Frontal cortex (tissue), 4 donors: ENCODE measurements around the gene MORN1. TPM values are rescaled to one million over a fixed set of nuclear protein-coding genes. Genes with fewer than 3 reads are reported as not detected.
A peak's percentile ranks its signal among the peaks of the same experiment; 100 is the strongest.
"Not testable (repeated sequence)": the region's sequence is repeated elsewhere in the genome, so short reads cannot be mapped to it uniquely, and the experiment has no call there.

Experiments used
- DNase-seq, 2 donors: peaks; one replicate each; pipeline ENCODE4 v3.0.0; 2012; ENCODE audit warnings: low spot score in 2 of 2
- FAIRE-seq: peaks from 2 replicates; lab custom pipeline; 2012; peaks lifted over from hg19 to GRCh38; lab: Jason Lieb, UNC
- total RNA-seq: library from RNA; depleted of rRNA; stranded (reverse); fragments of >200 nt; gene quantifications from one replicate; pipeline ENCODE4 v1.2.3, GENCODE V29; 2014
- donor health status: control.
- donor health status: control.
- donor health status: control.

MORN1 gene
- total RNA-seq, 1 donor from 2014 or later: 11.0 TPM

DNA sequence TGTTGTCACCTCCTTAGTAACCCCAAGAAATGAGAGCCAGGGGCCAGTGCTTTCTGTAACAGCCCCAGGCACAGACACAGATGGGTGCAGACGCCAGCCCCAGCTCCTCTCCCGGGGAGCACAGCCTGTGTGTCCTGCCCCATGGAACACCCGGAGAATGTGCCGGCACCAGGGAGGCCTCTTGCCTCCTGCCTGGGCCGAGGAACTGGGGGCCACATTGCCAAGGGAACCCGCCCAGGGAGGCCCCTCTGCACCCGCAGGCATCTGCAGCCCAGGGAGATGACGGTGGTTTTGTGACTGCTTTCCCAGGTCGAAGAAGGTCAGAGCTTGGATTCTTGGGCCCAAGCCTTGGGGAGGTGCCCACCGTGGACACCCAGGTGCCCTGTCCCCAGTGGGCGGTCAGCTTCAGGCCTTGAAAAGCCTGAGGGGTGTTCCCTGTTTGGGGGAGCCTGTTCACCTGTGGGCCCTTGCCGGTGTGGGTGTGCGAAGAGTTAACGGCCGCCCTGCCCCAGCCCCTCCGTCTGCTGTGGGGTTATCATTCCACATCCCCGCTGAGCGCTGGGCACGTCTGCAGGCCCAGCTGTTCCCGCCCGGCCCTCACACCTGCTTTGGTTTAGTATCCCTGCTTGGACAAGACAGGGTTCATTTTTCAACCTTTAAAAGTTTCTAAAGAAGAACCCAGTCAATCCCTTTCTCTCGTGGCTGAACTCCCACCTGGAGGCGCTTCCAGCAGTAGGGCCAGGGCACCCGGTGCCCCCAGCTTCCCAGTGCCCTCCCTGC, 62.5 kb downstream of the MORN1 start:
- DNase-seq (no peak), FAIRE-seq (no peak)

DNA sequence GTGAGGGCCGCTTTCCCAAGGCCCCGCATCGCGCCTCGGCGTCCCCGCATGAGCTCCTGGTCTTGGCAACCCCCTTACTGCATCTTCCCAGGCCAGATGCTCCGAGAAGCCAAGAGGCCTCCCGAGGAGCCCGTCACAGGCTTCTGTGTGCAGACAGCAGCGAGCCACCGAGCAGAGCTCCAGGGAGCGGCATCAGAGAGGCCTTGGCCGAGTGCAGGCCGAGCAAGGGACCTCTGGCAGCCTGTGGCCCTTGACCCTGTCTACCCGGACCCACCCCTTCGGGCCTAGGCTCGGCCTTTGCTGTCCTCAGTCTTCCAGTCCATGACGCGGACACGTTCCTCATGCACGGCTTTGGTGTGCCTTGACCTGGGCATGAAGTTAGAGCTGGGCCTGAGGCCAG, 63.5 kb downstream of the MORN1 start:
- no peak for FAIRE-seq
- no peak for DNase-seq

DNA sequence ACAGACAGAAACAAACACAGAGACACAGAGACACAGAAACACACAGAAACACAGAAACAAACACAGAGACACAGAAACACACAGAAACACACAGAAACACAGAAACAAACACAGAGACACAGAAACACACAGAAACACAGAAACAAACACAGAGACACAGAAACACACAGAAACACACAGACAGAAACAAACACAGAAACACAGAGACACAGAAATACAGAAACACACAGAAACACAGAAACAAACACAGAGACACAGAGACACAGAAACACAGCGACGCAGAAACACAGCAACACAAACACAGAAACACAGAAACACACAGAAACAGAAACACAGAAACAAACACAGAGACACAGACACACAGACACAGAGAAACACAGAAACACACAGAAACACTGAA, 64.2 kb downstream of the MORN1 start:
- peak; percentile 28 for FAIRE-seq
- DNase-seq: not testable (repeated sequence)

DNA sequence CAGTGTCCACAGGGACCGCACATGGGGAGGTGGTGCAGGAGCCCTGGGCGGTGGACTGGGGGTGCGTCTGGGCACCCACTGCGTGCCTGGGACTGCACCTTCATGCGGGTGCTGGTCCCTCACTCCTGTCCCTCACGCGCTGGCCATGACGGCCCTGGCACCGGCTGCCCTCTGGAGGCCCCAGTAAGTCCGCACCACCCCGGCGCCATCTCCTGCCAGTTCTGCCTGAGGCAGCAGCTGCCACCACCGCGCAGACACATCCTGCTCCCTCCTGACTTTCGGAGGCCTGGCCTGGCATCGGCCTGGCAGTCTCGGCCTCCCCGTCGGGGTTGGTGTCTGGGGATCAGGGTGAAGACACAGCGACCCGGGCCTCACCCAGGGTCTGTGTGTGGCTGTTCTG, 64.8 kb downstream of the MORN1 start:
- DNase-seq (no peak), FAIRE-seq (no peak)

DNA sequence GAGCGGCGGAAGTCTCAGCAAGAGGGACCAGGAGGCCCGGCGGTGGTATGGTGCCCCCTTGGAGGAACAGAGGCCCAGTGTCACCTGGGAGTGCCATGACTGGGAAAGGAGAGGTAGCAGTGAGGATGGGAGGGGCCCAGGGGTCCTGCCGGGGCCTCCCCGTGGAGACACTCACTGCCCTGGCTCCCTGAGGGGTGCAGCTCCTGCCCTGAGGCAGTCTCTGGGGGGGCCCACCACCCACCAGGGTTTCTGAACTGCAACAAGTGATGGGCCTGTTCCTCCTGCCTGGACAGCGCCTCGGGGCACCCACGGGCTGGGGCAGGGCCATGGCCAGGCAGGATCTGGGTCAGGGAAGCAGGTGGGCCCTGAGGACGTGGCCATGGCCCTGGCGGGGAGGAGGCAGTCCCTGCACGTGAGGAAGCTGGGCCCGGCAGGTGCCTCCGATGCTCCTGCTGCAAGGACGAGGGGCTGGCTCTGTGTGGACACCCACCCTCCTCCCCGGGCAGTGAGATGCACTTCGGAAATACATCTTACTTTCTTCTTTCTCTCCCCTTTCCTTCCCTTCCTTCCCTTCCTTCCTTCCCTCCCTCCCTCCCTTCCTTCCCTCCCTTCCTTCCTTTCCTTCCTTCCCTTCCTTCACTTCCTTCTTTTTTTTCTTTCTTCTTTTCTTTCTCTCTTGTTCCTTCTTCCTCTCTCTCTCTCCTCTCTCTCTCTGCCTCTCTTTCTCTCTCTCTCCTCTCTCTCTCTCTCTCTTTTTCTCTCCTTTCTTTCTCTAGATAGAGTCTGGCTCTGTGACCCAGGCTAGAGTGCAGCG, 66.6 kb downstream of the MORN1 start:
- no peak for DNase-seq
- FAIRE-seq: no peak

DNA sequence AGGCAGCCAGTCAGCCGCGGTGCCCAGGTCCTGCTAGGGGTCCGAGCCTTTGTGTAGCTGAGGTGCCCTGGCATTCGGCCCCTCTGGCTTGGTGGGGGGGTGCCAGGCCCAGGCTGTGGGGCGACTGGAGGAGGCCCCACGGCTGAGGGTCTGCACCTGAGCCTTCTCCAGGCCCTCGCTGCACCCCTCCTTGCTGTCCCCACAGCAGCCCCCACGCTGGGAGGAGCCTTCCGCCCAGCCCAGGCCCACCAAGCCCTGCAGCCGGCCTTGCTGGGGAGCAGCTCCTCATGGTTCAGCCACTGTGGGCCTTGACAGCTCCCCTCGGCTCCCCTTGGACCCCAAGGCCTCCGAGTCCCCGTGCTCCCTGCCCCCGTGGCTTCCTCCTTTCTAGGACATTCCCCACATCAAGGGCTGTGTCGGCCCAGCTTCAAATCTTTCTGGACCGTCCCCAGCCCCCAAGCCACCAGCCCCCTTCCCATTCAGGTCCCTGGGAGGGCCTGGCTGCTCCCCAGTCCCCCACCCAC, 67.8 kb downstream of the MORN1 start:
- DNase-seq (no peak), FAIRE-seq (no peak)

DNA sequence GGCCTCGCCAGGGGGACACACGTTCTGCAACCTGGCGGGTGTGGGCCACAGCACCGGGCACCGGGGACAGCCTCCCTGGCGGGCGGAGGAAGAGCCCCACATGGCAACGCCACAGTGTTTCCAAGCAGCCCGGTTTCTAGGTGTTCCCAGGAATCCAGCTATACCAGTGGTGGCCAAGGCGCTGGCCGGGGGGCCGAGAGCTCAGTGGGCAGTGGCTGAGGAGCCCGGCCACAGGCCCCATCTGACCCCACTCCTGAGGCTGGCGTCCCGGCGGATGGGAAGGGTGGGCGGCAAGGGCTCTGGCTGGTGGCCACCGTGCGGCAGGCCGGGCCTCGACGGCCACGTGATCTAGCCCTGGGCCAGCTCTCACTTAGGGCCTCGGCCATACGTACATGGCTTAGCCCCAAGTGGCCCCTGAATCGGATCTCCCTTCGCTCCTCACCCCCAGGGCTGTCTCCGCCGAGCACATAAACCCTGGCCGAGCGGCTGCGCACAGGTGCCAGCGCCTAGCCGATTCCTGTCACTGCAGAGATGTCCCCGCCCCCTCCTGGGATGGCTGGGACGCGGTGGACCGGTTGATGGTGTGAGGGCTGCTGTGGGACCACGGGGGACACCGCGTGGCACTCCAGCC, 68.7 kb downstream of the MORN1 start:
- FAIRE-seq (no peak), DNase-seq (no peak)

DNA sequence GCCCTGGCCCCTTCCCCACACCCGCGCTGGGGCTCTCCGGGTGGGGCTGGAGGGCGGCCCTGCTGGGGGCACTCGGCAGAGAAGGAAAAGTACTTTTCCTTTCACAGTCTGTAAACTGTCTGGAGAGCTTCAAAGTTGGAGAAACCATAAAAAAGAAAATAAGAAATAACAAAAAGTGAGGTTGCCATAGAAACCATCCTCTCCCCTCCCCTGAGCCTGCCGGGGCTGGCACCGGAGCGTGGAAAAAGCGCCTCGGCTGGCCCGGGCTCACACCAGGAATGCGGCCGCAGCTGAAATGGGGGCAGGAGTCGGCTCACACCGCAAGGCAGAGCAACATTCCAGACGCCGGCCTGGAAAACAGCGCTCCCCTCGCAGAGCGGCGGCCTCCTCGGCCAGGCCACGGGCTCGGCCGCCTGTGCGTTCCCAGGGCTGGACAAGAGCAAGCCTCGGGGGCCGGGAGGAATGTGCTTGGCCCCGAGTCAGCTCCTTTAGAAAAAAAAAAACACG, 69.2 kb downstream of the MORN1 start:
- peak; percentile 65 to 67 for DNase-seq
- FAIRE-seq: no peak

DNA sequence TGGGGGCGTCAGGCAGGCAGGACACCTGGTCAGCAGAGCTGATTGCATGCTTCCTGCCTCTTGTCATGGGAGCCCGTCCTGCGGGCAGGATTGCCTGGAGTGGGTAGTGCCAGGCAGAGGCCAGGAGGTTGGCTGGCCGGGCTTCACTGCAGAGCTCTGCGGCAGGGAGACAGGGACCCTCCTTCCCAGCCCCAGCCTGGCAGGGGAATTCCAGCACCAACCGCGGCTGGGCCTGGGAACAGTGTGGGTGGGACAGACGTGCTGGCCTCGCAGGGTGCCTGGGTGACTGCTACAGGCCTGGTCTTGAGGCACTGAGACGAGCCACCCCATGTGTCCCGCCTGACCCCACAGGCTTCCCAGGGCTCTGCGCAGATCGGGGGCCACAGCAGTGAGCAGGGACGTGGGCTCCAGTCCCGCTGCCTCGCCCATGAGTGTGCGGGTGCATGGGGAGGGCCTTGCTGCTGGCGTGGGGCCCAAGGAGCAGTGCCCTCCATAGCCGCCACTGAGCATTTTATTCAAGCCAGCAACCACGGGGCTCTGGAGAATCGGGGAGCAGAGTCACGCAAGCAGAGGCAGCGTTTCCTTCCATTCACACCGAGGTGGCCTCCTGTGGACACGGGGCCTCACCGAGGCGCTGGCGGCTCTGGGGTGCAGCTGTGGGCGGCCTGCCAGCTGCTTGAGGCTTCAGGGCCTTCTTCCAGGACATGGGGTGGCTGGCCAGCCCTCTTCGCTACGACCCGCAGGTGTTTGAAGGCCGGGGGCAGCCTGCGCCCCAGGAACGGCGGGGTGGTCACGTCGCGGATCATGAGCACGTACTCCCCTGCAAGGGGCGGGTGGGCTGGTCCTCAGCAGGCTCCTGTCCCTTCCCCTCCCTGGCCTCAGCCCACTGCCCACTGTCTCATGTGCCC, 70.3 kb downstream of the MORN1 start:
- DNase-seq (no peak), FAIRE-seq (no peak)

DNA sequence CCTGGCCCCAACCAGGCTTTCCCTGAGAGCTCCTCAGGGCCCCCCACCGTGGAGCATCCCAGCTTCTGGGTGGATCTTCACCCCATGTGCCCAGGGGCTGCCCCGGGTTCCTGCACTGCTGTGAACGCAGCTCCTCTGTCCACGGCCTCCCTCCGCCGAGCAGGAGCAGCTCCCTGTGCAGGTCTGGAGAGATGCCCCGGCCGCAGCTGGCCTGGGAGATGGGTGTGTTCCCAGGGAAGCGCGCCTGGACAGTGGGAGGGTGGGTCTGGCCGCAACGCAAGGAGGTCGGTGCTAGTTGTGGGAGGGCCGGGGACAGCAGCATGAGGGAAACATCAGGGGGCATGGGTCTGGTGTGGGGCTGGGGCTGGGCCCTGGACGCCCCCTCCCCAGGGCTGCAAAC, 71.3 kb downstream of the MORN1 start:
- DNase-seq (no peak), FAIRE-seq (no peak)

DNA sequence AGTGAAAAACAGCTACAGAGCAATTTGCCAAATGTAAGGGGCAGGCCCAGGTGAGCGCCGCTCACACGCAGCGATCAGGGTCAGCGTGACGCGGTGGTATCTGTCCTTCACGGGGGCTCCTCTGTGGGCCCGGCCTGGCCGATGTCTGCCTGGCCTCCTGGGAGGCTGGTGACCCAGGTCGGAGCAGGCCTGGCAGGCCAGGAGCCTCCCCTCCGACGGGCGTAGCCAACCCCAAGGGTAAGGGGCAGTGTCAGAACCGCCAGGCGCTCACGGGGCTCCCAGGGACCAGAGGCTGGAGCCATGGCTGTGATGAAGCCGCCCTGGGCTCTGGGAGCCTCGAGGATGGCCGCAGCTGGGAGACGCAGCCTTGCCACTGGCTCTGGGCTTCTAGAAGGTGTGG, 72.1 kb downstream of the MORN1 start:
- DNase-seq: no peak
- no peak for FAIRE-seq

DNA sequence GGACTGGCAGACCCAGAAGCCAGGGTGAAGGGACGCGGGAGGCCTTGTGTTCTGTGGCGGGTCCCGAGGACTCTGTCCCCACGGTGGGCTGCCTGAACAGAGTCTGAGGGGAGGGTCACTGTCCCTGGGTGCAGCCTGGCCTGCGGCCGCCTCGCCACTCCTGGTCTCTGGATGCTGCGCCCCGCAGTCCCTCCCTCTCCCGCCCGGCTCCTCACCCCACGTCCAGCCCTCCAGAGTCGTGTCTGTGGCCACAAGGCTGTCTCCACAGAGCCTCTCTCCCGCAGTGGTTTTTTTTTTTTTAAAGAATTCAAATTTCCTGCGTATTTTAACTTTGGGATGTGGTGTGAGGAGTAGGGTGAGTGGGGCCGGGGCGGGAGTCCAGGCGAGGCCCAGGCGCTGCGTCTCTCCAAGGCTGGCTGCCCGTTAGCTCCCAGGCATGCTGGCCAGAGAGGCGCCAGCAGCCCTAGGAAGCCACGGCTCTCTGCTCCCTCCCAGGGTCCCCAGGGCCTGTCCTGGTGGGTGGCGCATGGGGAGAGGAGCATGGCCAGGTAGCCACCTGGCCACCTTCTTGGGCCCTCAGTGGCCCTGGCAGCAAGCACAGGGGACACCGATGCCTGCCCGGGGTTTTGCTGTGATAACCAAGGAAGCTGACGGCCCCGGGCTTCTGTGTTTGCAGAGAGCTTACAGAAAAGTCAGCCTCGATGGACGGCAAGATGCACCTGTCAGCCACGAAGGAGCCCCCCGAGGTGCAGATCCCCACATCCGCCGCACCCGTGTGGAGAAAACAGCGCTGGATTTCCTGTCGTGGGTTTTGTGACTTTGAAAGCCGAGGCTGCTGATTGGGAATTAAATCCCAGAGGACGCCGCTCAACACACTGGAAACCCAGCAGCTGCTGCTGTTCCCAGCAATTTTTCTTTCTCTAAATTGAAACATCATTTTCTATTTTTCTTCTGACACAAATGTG, 72.8 kb downstream of the MORN1 start:
- DNase-seq (no peak), FAIRE-seq (no peak)

DNA sequence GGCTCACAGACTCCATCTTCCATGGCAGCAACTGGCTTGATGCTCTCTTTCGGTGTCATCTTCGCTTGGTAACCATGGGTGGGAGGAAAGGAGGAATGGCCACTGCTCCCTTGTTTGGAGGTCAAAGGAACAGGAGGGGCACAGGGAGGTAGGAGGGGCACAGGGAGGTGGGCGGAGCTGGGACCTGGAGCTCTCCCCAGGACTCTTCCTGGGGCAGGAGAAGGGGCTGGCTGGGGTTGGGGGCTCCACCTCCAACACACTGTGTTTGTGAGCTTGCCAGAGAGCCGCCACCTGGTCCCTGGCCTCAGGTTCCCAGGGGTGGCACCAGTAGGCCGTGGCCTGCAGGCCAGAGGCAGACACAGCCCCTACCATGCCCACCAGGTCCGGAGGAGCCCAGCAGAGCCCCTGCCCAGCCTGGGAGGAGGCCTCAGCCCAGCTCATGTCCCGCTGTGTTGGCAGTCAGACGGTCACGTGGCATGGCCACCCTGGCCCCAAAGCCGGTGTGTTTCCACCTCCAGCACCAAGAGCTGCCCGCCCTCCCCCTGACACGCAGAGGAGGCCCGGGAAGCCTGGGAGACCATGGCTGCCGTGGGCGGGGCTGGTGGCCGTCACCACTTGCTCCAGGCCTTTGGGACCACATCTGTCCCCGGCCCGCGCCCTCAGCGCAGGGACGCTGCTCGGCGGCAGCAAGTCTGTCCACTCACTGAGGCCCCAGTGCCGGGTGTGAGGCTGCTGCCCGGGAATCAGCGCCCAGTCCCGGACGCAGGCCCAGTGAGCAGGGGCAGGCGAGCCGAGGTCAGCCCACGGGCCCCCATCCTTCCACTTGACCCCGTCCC, 73.9 kb downstream of the MORN1 start:
- FAIRE-seq: no peak
- DNase-seq: no peak

DNA sequence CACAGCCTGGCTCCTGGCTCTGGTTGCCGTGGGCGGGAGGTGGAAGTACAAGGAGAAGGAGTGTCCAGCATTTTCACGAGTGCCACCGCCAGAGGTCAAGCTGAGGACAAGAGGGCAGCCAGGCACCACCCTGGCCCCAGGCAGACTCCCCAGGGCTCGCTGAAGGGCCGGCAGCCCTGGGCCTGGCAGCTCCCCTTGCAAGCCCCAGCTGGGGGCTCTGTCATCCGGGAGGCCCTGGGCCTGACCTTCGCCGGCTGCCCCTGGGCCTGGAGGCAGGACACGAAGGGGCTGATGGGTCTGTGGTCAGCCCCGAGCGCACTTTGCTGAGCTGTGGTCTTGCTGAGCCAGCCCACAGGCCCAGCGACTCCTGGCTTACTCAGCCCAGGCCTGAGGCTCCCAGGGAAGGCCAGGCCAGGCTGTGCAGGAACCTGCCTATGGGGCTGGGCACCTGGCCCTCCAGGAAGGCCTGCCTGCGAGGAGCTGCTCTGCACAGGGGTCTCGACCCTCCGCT, 74.8 kb downstream of the MORN1 start:
- FAIRE-seq (no peak), DNase-seq (no peak)

DNA sequence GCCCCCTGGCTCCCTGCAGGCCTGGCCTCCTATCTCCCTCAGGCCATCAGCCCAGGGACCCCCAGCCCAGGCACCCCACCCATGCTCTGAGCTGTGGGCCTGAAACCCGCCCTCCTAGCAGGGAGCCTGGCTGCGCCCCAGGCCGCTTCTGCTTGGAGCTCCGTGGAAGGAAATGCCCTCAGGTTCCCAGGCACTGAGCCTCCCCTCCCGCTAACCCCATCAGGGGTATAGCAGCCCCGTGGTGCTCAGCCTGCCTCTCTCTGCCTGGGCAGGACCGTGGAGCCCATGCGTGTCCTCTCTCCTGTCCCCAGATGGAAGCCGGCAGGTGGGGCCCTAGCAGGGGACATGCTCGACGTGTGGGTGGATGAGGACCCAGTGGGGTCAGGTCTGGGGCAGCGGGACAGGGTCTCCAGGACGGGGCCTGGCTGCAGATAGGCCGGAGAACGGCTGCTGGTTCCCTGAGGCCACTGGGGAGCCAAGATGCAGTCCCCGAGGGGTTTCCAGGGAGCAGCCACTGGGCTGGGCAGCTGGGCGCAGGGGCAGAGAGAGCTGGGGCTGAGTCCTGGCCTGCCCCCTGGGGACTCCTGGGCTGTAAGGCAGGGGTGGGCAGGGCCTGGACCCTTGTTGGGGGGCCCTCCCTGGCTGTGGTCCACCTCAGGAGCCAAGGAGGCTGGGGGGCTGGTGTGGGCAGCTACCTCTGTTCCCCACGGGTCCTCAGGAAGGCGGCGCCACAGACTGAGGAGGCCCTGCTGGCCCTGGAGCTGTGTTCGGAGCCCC, 75.5 kb downstream of the MORN1 start:
- FAIRE-seq (no peak), DNase-seq (no peak)
